ENCODE results near the gene IMMT. TPM values are rescaled to one million over a fixed set of nuclear protein-coding genes. Genes with fewer than 3 reads are reported as not detected.

IMMT gene
- total RNA-seq, 6 experiments from 2014 or later = 83.0 to 93.4 (median 87.6) TPM

- H3K9me3 Mint-ChIP-seq = no peaks in the 10 kb centered on the region
- H3K4me1 Mint-ChIP-seq (ENCODE audit: low read depth) = peaks cover 39% of the 10 kb centered on the region
- H3K27ac Mint-ChIP-seq = no peak overlapping the region
- H3K36me3 Mint-ChIP-seq (ENCODE audit: low read depth) = peaks cover 56% of the 10 kb centered on the region
- H3K27me3 Mint-ChIP-seq (ENCODE audit: insufficient read depth) = peaks cover 2% of the 10 kb centered on the region; the same call in 1 of the 2 replicates
- no peak for TF ChIP-seq CTCF (IDR thresholded peaks at IDR 0.05)
- DNase-seq = no peak
- no peak overlapping the region for H3K4me3 Mint-ChIP-seq
These were observed 93.1 kb downstream of the IMMT start for GRCh38 chr2:86102157-86102556.

- peaks cover 46% of the 10 kb centered on the region for H3K36me3 Mint-ChIP-seq (ENCODE audit: low read depth)
- H3K27ac Mint-ChIP-seq = no peak overlapping the region
These were observed 97.3 kb downstream of the IMMT start for GRCh38 chr2:86097913-86098312.

GRCh38 chr2:86097114-86097896 lies 98.0 kb downstream of the IMMT start:
- Mint-ChIP-seq H3K4me3 (no peak overlapping the region), H3K9me3 (no peaks in the 10 kb centered on the region), H3K4me1 (ENCODE audit: low read depth) (peaks cover 18% of the 10 kb centered on the region; the same call in 1 of the 2 replicates), H3K27me3 (ENCODE audit: insufficient read depth) (no peaks in the 10 kb centered on the region), H3K36me3 (ENCODE audit: low read depth) (peaks cover 40% of the 10 kb centered on the region), H3K27ac (no peak overlapping the region)
- no peak for DNase-seq
- no peak for TF ChIP-seq CTCF (IDR thresholded peaks at IDR 0.05)

More at GRCh38 chr2:86097913-86098312, 97.3 kb downstream of the IMMT start:
- Mint-ChIP-seq H3K27me3 (ENCODE audit: insufficient read depth) (no peaks in the 10 kb centered on the region), H3K9me3 (no peaks in the 10 kb centered on the region), H3K4me3 (no peak overlapping the region), H3K4me1 (ENCODE audit: low read depth) (peaks cover 24% of the 10 kb centered on the region)
- no peak for DNase-seq
- no peak for TF ChIP-seq CTCF (IDR thresholded peaks at IDR 0.05)

GRCh38 chr2:86094229-86094628 lies 101.0 kb downstream of the IMMT start:
- H3K4me3 Mint-ChIP-seq = no peak overlapping the region

More at GRCh38 chr2:86094229-86094628, 101.0 kb downstream of the IMMT start:
- H3K27me3 Mint-ChIP-seq (ENCODE audit: insufficient read depth) = no peaks in the 10 kb centered on the region
- H3K36me3 Mint-ChIP-seq (ENCODE audit: low read depth) = peaks cover 28% of the 10 kb centered on the region
- peaks cover 10% of the 10 kb centered on the region; the same call in 1 of the 2 replicates for H3K4me1 Mint-ChIP-seq (ENCODE audit: low read depth)
- DNase-seq = no peak
- no peaks in the 10 kb centered on the region for H3K9me3 Mint-ChIP-seq
- H3K27ac Mint-ChIP-seq = no peak overlapping the region
- TF ChIP-seq CTCF (IDR thresholded peaks at IDR 0.05) = no peak

Small RNAs within 50 kb of the gene (microRNA-seq; reads per million reads assigned to microRNA genes)
- gene MIR4779 = not detected

Other genes with a start within 250 kb of the IMMT start
- 10 to 100 TPM; 32.2 to 37.6 (median 34.8) TPM for gene POLR1A, start 89.6 kb downstream of the IMMT start, total RNA-seq (2021; fragmentation: NEBNext Ultra II Directional; extraction: Animal tissue kit (Norgen Biotek cat#: 25700))
- gene PTCD3, start 89.2 kb downstream of the IMMT start, total RNA-seq (2021; fragmentation: NEBNext Ultra II Directional; extraction: Animal tissue kit (Norgen Biotek cat#: 25700)) = 10 to 100 TPM; 59.5 to 75.4 (median 69.3) TPM
- gene MRPL35, start 4.0 kb upstream of the IMMT start, total RNA-seq (2021; fragmentation: NEBNext Ultra II Directional; extraction: Animal tissue kit (Norgen Biotek cat#: 25700)) = 10 to 100 TPM; 36.3 to 55.3 (median 46.6) TPM
- under 1 TPM; 0.07 to 0.23 (median 0.15) TPM for gene REEP1, start 142.2 kb upstream of the IMMT start, total RNA-seq (2021; fragmentation: NEBNext Ultra II Directional; extraction: Animal tissue kit (Norgen Biotek cat#: 25700))
- 10 to 100 TPM; 17.6 to 25.1 (median 21.3) TPM for gene KDM3A, start 245.9 kb upstream of the IMMT start, total RNA-seq (2021; fragmentation: NEBNext Ultra II Directional; extraction: Animal tissue kit (Norgen Biotek cat#: 25700))

All from HFFc6 (cell line).